AG04450 (cell line): Measurements from ENCODE around the gene TP53. TPM values are rescaled to one million over a fixed set of nuclear protein-coding genes. Genes with fewer than 3 reads are reported as not detected.
"Not testable (repeated sequence)": the region's sequence is repeated elsewhere in the genome, so short reads cannot be mapped to it uniquely, and the experiment has no call there.

ENCODE experiments used
- CTCF ChIA-PET: fragments of 300-600, 350-600 bp; formaldehyde crosslinking; extraction: SDS; loops from one replicate; lab custom pipeline; 2022; ENCODE audit warnings: antibody characterized with exemption, inconsistent platforms; lab: Charles Lee
- POLR2A ChIA-PET: fragments of 350-600 bp; formaldehyde crosslinking; extraction: SDS; loops from one replicate; lab custom pipeline; 2021; ENCODE audit warnings: antibody characterized with exemption, inconsistent platforms; lab: Yijun Ruan, JAX
- DNase-seq: peaks from one replicate; pipeline ENCODE4 v3.0.0-alpha.2; 2011; ENCODE audit warnings: low read depth, low spot score
- H3K27ac ChIP-seq: one replicate; pipeline ENCODE4 v1.5.1; 2012; ENCODE audit warnings: low read depth, low read length, control low read depth
- H3K27me3 ChIP-seq: one replicate; pipeline ENCODE4 v1.6.0; 2012; ENCODE audit warnings: low read length; ENCODE audit not compliant: control insufficient read depth, insufficient read depth
- H3K4me3 ChIP-seq: 2 replicates; pipeline ENCODE4 v1.5.1; 2011; ENCODE audit warnings: mild to moderate bottlenecking, low read depth, low read length, control low read depth
- H3K9me3 ChIP-seq: 2 replicates; pipeline ENCODE4 v1.5.1; 2012; ENCODE audit warnings: low read length; ENCODE audit not compliant: control insufficient read depth, insufficient read depth
- polyA plus RNA-seq: library from polyadenylated mRNA; depleted of rRNA; stranded (reverse); fragments of >200 nt; gene quantifications from 2 replicates; pipeline ENCODE4 v1.2.3, GENCODE V29; 2011
- TF ChIP-seq, protein P1 (sequence below): IDR thresholded peaks from 2 replicates; pipeline ENCODE4 v1.5.1; 2011; ENCODE audit warnings: low read depth, low read length, control low read depth, inconsistent platforms

Gene TP53
- polyA plus RNA-seq, 1 experiment = 40.7 TPM

DNA sequence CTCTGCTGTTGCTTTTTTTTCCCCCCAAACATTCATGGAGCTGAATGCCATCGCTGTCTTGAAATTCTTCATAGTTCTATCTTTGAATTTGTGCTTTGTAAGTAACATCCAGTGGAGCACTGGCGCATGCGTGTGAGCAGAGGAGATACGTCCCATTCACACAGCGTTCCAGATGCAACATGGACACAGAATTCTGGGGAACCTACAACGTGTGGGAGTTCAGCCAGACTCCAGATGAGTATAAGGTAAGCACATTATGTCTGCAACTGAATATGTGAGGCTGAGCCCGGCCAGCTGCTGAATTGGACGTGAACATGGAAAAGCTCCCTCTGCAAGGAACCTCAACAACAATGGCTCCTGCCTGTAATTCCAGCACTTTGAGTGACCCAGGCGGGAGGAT is 40.8 kb downstream of the TP53 start:
- TF ChIP-seq, protein P1, sequence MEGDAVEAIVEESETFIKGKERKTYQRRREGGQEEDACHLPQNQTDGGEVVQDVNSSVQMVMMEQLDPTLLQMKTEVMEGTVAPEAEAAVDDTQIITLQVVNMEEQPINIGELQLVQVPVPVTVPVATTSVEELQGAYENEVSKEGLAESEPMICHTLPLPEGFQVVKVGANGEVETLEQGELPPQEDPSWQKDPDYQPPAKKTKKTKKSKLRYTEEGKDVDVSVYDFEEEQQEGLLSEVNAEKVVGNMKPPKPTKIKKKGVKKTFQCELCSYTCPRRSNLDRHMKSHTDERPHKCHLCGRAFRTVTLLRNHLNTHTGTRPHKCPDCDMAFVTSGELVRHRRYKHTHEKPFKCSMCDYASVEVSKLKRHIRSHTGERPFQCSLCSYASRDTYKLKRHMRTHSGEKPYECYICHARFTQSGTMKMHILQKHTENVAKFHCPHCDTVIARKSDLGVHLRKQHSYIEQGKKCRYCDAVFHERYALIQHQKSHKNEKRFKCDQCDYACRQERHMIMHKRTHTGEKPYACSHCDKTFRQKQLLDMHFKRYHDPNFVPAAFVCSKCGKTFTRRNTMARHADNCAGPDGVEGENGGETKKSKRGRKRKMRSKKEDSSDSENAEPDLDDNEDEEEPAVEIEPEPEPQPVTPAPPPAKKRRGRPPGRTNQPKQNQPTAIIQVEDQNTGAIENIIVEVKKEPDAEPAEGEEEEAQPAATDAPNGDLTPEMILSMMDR = no peak
- CTCF ChIA-PET = interaction anchor here (0.6 to 1.5 kb wide), 3 partner anchors 11 to 41 kb away, joined by 4 to 11 read pairs (median 4); partner anchors contain the start of gene TP53
- Histone ChIP-seq H3K27me3 (peaks cover 22% of the 10 kb centered on the region), H3K4me3 (no peak overlapping the region), H3K9me3 (no peaks in the 10 kb centered on the region; the same call in 1 of the 2 replicates), H3K27ac (no peak overlapping the region)
- POLR2A ChIA-PET = no interaction called here
- DNase-seq = peak; percentile 33

DNA sequence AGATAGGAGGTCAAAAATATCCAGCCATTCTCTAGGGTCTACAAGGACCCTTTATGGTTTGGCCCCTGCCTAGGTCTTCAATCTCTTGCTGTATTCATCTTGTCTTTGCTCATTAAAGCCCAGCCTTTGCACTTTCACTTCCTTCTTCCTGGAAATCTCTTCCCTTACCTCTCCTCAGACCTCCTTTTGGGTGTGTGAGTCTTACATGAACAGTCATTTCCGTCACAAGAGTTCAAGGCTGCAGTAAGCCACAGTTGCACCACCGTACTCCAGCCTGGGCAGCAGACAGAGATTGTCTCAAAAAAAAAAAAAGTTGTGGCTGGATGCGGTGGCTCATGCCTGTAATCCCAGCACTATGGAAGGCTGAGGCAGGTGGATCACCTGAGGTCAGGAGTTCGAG is 42.5 kb downstream of the TP53 start:
- POLR2A ChIA-PET = no interaction called here
- Histone ChIP-seq H3K27ac (no peak overlapping the region), H3K27me3 (peaks cover 7% of the 10 kb centered on the region), H3K4me3 (no peak overlapping the region), H3K9me3 (peaks cover 7% of the 10 kb centered on the region; the same call in 1 of the 2 replicates)
- DNase-seq = no peak
- CTCF ChIA-PET = no interaction called here
- TF ChIP-seq, protein P1 = no peak

DNA sequence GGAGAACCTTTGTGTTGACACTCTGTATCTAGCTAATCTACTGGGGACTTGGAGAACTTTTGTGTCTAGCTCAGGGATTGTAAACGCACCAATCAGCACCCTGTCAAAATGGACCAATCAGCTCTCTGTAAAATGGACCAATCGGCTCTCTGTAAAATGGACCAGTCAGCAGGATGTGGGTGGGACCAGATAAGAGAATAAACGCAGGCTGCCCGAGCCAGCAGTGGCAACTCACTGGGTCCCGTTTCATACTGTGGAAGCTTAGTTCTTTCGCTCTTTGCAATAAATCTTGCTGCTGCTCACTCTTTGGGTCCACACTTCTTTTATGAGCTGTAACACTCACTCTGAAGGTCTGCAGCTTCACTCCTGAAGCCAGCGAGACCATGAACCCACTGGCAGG is 45.7 kb downstream of the TP53 start:
- H3K27ac ChIP-seq, POLR2A ChIA-PET, DNase-seq, H3K9me3 ChIP-seq, H3K4me3 ChIP-seq, H3K27me3 ChIP-seq: not testable (repeated sequence)
- CTCF ChIA-PET = interaction anchor here (0.9 to 1.6 kb wide), 3 partner anchors 8 to 9 kb away, joined by 3 to 10 read pairs (median 6); no protein-coding TSS in a partner anchor

DNA sequence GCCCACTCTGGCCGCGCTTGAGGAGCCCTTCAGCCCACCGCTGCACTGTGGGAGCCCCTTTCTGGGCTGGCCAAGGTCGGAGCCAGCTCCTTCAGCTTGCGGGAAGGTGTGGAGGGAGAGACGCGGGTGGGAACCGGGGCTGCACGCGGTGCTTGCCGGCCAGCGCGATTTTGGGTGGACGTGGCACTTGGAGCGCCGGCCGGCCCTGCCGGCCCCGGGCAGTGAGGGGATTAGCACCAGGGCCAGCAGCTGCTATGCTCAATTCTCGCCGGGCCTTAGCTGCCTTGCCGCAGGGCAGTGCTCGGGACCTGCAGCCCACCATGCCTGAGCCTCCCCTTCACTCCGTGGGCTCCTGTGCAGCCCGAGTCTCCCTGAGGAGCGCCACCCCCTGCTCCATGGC is 46.5 kb downstream of the TP53 start:
- ChIA-PET CTCF (interaction anchor here (1.2 kb wide), 1 partner anchor 9 kb away, joined by 3 read pairs; no protein-coding TSS in a partner anchor), POLR2A (no interaction called here)

DNA sequence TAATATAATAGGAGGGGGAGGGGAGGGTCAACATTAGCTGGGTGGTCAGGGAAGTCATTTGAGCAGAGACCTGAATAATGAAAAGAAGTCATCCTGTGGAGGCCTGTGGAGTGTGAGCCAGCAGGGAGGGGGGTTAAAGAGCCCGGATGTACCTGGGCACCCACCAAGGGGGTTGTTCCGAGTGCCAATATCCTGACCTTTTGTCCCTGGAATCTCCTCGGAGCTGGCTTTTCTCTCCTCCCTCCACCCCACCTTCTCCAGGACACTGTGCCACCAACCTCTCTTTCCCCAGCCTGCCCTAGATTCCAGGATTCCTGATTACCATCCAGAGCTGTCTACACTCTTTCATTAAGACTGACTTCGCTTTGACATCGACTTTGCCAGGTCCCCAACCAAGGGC is 51.1 kb downstream of the TP53 start:
- no peak for DNase-seq
- POLR2A ChIA-PET = no interaction called here
- TF ChIP-seq, protein P1 = no peak
- Histone ChIP-seq H3K27ac (no peak overlapping the region), H3K9me3 (peaks cover 7% of the 10 kb centered on the region; the same call in 1 of the 2 replicates), H3K27me3 (peaks cover 3% of the 10 kb centered on the region), H3K4me3 (no peak overlapping the region)
- CTCF ChIA-PET = interaction anchor here (0.6 to 1.0 kb wide), 3 partner anchors 8 to 103 kb away, joined by 3 to 5 read pairs (median 4); partner anchors contain the start of genes SAT2 and TP53

More for the DNA sequence above, 46.5 kb downstream of the TP53 start:
- Histone ChIP-seq H3K4me3 (no peak overlapping the region), H3K27ac (no peak overlapping the region), H3K9me3 (peaks cover 7% of the 10 kb centered on the region; the same call in 1 of the 2 replicates), H3K27me3 (peaks cover 7% of the 10 kb centered on the region)
- no peak for DNase-seq
- TF ChIP-seq, protein P1 = no peak
